ENCODE measurements around the gene LCE1B.

Gene LCE1B

GRCh38 chr1:152859696-152860095, 47.9 kb downstream of the LCE1B start, which contains the start of gene LCE7A:
LCE7A (plus strand) TSS chr1:152859996; CDS start chr1:152860698, 702 bp downstream.
- CTCF ChIA-PET = no interaction called here

GRCh38 chr1:152860129-152860528, 48.4 kb downstream of the LCE1B start:
- Histone ChIP-seq H3K9me3 (ENCODE audit: control extremely low read depth in 1 of 5, control insufficient read depth in 4 of 5, insufficient read depth in 2 of 5, low read depth in 1 of 5, low read length in 4 of 5) (no peaks in the 10 kb centered on the region), H3K27ac (ENCODE audit: insufficient read depth in 1 of 2, low read depth in 1 of 2, low read length in 2 of 2, poor library complexity in 1 of 2, severe bottlenecking in 2 of 2) (no peak overlapping the region), H3K27me3 (replicated peaks in 2 of 5; ENCODE audit: control insufficient read depth in 4 of 5, insufficient read depth in 5 of 5, low read length in 4 of 5) (peaks cover 0 to 12% (median 4%) of the 10 kb centered on the region in 5 experiments), H3K4me1 (ENCODE audit: control extremely low read depth in 1 of 4, control insufficient read depth in 4 of 4, insufficient read depth in 4 of 4, low read length in 3 of 4) (no peaks in the 10 kb centered on the region), H3K36me3 (ENCODE audit: control insufficient read depth in 4 of 4, insufficient read depth in 4 of 4, low read length in 3 of 4) (no peaks in the 10 kb centered on the region), H3K4me3 (ENCODE audit: control insufficient read depth in 1 of 7, extremely low read depth in 1 of 7, insufficient read depth in 4 of 7, low read depth in 2 of 7, low read length in 6 of 7) (no peak overlapping the region)
- no peak for DNase-seq
- CTCF ChIA-PET = no interaction called here
- POLR2A ChIA-PET = no interaction called here
- 92% methylated on average over 3 of the region's 3 CpGs for WGBS (ENCODE audit: insufficient coverage)

More at GRCh38 chr1:152859696-152860095, 47.9 kb downstream of the LCE1B start, which contains the start of gene LCE7A:
- WGBS (ENCODE audit: insufficient coverage) = 94% methylated on average over 3 of the region's 3 CpGs
- POLR2A ChIA-PET = no interaction called here
- Histone ChIP-seq H3K27me3 (replicated peaks in 2 of 5; ENCODE audit: control insufficient read depth in 4 of 5, insufficient read depth in 5 of 5, low read length in 4 of 5) (peaks cover 0 to 10% (median 4%) of the 10 kb centered on the region in 5 experiments), H3K9me3 (ENCODE audit: control extremely low read depth in 1 of 5, control insufficient read depth in 4 of 5, insufficient read depth in 2 of 5, low read depth in 1 of 5, low read length in 4 of 5) (no peaks in the 10 kb centered on the region), H3K36me3 (ENCODE audit: control insufficient read depth in 4 of 4, insufficient read depth in 4 of 4, low read length in 3 of 4) (no peaks in the 10 kb centered on the region), H3K4me3 (ENCODE audit: control insufficient read depth in 1 of 7, extremely low read depth in 1 of 7, insufficient read depth in 4 of 7, low read depth in 2 of 7, low read length in 6 of 7) (no peak within 1 kb of the TSS), H3K27ac (ENCODE audit: insufficient read depth in 1 of 2, low read depth in 1 of 2, low read length in 2 of 2, poor library complexity in 1 of 2, severe bottlenecking in 2 of 2) (no peak within 1 kb of the TSS), H3K4me1 (ENCODE audit: control extremely low read depth in 1 of 4, control insufficient read depth in 4 of 4, insufficient read depth in 4 of 4, low read length in 3 of 4) (no peaks in the 10 kb centered on the region)
- no peak for DNase-seq

- H3K4me3 ChIP-seq (ENCODE audit: control insufficient read depth in 1 of 7, extremely low read depth in 1 of 7, insufficient read depth in 4 of 7, low read depth in 2 of 7, low read length in 6 of 7) = no peak overlapping the region
- POLR2A ChIA-PET = no interaction called here
- no peaks in the 10 kb centered on the region for H3K9me3 ChIP-seq (ENCODE audit: control extremely low read depth in 1 of 5, control insufficient read depth in 4 of 5, insufficient read depth in 2 of 5, low read depth in 1 of 5, low read length in 4 of 5)
- no peak for DNase-seq
- H3K4me1 ChIP-seq (ENCODE audit: control extremely low read depth in 1 of 4, control insufficient read depth in 4 of 4, insufficient read depth in 4 of 4, low read length in 3 of 4) = no peaks in the 10 kb centered on the region
- WGBS (ENCODE audit: insufficient coverage) = 97% methylated on average over 4 of the region's 4 CpGs
- H3K36me3 ChIP-seq (ENCODE audit: control insufficient read depth in 4 of 4, insufficient read depth in 4 of 4, low read length in 3 of 4) = no peaks in the 10 kb centered on the region
- H3K27me3 ChIP-seq (replicated peaks in 2 of 5; ENCODE audit: control insufficient read depth in 4 of 5, insufficient read depth in 5 of 5, low read length in 4 of 5) = peaks cover 0 to 12% (median 4%) of the 10 kb centered on the region in 5 experiments
- CTCF ChIA-PET = no interaction called here
- no peak overlapping the region for H3K27ac ChIP-seq (ENCODE audit: insufficient read depth in 1 of 2, low read depth in 1 of 2, low read length in 2 of 2, poor library complexity in 1 of 2, severe bottlenecking in 2 of 2)
These were observed 49.6 kb downstream of the LCE1B start for GRCh38 chr1:152861374-152861773.
